HG02981 (cell line): Measurements from ENCODE around the gene CIBAR2.

Experiments
- ATAC-seq: cut with Tn5 transposase; IDR thresholded peaks from one replicate; pipeline ENCODE4 v1.9.1; 2021; ENCODE audit warnings: mild to moderate bottlenecking, moderate library complexity; ENCODE audit not compliant: unreplicated experiment

Gene CIBAR2

DNA sequence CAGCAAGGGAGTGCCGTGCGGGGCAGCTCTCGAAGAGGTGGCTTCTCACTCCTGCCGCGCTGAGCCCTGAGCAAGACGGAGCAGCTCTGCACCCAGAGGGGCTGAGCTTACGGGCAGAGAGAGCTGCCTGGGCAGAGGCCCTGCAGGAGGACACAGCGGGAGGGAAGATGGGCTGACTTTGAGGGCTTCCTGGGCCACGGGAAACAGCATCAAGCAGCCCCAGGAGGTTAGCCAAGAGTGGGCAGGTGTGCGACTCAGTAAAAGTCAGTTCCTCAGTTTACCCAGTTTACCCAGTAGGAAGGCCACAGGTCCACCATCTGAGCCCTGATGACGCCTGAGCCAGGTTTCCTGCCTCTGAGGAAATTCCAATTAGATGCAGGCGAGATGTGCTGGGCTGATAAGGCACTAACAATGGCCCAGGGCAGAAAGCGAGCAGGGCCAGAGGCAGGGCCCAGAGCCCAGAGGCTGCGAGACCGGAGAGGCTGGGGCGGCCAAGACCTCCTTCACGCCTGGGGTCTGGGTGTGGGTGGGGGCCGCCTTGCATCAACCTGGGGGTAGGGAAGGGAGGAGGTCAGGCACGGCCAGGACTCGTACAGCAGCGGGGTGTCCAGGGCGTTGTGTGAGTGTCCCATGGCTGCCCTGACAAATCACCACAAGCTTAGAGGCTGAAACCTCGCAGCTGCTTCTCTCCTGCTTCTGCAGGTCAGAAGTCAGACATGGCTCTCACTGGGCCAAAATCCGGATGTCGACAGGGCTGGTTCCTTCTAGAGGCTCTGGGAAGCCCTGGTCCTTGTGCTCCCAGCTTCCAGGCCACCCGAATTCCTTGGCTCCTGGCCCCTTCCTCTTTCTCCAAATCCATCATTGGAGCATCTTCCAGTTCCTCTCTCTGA, 32.0 kb upstream of the CIBAR2 start:
- no peak for ATAC-seq

DNA sequence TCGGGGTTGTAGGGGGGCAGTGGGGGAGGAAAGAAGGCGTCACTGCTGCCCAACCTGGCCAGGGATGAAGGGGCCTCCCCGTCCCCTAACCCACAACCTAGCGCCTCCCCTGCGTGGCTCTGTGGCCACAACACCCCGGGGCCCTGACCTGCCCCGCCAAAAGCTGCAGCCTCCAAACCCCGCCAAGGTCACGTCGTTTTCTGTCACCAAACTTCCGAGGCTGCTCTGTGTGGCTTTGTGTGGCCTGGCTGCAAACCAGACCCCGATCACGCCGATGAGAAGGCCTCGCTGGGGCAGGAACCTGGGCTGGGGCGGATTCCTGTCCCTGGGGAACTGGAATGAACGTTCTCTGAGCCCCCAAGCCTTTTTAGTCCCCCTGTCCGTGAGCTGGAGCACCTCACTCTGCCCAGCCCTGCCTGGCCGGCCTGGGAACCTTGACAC, 30.5 kb upstream of the CIBAR2 start:
- ATAC-seq = no peak

DNA sequence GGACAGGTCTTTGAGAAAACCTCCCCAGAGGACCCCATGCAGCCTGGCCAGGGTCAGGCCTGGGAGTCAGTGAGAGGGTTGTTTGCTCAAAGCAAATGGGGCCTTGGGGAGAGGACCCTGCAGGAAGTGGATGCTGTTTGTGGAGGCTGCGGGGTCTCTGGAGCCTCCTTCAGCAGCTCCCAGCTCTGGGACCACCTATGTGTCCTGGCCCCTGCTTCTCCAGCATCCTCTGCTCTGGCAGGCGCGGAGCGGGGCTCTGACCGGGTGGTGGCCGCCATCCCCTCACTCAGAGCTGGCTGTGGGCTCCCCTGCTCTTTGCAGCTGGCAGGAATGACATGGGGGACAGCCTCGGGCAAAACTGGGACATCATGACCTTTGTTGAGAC, 29.8 kb upstream of the CIBAR2 start:
- ATAC-seq = no peak

DNA sequence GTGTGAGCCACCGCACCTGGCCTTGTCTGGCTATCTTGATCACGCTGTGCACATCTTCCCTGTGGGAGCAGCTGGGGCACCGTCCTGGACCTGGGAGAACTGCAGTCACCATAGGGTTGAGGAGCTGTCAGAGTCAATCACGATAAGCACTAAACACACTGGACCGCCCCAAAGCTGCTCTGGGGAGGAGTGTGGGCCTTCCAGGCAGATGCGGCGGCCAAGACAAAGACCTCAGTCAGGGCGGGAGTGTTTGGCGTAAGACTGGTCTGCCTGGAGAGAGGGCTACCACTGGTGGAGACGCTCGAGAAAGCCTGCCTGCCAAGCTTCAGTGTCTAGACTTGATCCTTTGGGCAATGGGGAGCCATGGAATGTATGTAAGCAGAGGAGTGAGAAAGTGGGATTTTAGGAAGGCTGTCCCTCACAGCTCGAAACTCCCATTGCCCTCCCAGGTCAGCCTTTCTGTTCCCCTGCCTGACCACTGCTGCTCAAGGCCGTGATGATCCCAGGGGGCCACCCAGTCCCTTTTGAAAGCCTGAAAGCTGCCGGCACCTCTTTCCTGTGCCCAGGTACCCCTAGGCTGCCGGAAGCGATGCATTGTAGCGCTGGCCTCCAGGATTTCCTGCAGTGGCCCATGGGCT, 29.3 kb upstream of the CIBAR2 start:
- no peak for ATAC-seq

GRCh38 chr16:85140455-85141012, 28.3 kb upstream of the CIBAR2 start:
- ATAC-seq = no peak

DNA sequence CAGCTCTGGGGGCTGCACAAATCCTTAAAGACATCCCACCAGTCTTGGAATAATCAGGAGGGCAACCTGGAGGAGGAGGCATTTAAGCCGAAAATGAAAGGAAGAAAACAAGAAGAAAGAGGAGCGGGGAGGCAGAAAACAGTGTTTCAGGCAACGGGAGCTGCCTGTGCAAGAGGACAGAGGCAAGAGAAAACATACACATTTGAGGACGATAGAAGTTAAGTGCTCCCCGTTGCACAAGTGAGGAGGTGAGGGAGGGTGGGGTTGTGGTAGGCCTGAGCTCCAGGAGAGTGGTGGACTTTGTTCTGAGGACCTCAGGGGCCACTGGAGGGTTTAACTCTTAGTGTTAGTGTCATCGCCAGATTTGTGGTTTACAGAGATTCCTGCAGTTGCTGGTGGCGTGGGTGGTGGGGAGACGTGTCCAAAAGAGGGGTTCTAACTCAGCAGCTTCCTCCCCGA, 27.6 kb upstream of the CIBAR2 start:
- ATAC-seq = no peak

DNA sequence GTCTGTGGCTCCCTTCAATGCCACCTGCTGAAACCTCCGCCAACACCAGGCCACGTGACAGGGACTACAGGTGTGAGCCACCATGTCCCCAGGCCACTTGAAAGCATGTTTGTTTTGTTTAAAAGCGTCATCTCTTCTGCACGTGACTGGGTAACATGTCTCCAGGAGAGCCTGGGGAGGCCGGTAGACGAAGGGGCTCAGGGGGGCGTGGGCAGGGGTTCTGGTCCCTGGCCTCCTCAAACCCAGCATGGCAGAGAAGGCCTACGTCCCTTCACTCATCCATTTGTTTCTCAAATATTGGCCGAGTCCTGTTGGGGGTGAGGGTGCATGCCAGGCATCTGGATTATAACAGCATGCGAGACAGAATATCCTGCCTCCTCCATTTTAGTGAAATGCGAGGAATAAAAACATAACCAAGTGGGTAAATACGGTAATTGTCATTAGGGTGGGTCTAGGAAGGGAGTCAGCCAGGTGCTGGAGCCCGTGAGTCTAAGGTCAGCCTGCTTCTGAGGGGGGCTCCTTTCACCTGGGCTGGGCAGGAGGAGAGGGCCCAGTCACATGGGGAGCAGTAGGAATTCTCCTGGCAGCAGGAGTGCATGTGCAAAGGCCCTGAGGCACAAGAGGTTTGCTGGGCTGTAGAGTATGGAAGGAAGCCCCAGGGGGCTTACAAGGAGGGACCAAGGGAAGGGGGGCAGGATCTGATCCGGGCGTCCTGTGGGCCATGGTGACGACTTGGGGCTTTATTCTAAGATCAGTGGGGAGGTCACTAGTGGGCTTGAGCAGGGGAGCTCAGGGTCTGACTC, 26.8 kb upstream of the CIBAR2 start:
- no peak for ATAC-seq

DNA sequence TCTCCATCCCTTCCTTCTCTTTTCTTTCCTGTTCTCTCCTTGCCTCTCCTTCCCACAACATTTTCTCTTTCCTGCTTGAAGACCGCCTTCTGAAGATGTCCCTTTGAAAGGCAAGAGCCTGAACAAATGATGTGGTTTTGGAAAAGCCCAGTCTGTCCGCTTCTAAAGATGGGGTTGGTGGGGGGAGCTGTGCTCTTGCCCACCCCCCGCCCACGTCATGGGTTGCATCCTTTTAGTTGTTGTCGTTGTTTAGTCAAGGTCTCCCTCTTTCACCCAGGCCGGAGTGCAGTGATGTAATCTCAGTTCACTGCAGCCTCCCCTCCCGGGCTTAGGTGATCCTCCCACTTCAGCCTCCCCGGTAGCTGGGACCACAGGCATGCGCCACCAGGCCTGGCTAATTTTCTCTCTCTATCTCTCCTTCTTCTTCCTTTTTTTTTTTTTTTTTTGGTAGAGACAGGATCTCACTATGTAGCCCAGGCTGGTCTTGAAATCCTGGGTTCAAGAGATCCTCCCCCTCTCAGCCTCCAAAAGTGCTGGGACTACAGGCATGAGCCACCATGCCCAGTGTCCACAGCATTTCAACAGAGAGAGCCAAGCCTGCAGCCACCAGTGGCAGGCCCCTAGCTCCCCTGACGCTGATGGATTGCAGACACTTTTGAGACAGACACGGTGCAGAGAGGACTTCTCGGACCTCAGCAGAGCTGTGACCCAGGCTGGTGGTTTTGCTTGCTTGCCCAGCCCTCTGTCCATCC, 26.0 kb upstream of the CIBAR2 start:
- no peak for ATAC-seq

GRCh38 chr16:85137323-85138072, 25.2 kb upstream of the CIBAR2 start:
- ATAC-seq = no peak

GRCh38 chr16:85136702-85137322, 24.5 kb upstream of the CIBAR2 start:
- no peak for ATAC-seq

DNA sequence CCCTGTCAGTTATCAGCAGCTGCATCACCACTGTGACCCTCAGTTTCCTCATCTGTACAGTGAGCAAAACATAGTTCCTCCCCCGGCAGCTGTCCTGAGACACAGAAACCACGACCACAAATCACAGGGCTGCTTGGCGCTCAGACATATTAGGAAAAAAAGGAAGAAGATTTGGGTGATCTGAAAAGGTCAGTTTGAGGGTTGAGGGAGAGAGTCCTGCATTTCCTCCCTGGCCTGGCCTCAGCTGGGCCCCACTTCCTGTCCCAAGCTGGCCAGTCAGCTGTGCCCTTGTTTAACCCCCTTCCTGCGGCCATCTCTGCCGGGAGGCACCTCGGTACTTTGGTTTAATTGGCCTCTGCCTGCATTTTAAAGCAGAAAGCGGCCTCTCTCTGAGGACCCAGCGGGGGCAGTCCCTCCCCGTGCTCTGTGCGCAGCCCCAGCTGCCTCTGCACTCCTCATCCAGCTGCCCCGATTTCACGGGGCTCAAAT, 24.0 kb upstream of the CIBAR2 start:
- ATAC-seq = no peak

GRCh38 chr16:85134789-85135142, 22.5 kb upstream of the CIBAR2 start:
- no peak for ATAC-seq

DNA sequence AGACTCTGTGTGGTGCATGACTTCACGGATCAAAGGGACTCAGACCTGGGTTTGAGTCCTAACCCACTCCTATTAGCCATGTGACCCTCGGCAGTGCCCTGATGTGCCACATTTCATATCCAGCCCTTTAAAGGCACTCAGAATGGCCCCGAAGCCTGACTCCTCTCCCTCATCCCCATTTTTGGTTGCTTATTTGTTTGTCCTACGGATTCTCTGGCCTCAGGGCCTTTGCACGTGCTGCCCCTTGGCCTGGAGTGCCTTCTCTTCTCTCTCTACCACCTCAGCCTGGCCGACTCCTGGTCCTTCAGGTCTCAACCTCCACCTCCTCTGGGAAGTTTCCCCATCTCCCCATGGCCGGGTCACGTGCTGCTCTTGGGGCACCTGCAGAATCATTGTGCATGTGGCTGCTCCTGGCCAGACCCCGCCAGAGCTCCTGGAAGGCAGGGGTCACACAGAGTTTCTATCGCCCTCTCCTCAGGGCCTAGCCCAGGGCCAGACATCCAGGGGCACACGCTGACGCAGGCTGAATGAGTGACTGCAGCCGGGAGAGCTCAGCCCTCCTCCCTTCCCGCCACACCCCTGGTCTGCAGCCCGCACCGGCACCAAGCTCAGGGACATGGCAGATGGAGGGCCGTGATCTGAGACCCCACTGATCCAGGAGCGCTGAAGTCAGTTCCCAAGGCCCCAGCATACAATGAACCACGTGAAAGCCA, 22.0 kb upstream of the CIBAR2 start:
- no peak for ATAC-seq

DNA sequence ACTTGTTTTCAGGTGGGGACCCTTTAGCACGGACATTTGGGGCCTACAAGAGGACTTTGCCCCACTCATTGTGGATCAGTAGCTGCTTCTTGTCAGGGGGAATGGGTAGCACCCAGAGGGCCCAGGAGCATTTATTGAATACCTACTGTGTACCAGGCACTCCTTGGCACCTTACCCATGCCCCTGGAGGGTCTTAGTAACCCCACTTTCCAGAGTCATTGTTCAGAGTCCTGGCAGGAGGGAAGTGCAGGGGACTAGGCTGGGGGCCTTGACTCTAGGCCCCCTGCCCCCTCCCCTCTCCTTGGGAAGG, 21.0 kb upstream of the CIBAR2 start:
- ATAC-seq = no peak

- no peak for ATAC-seq
Observed at GRCh38 chr16:85132456-85133289, 20.4 kb upstream of the CIBAR2 start.

GRCh38 chr16:85130705-85131028, 18.4 kb upstream of the CIBAR2 start:
- no peak for ATAC-seq

- no peak for ATAC-seq
Observed at GRCh38 chr16:85129876-85130704, 17.8 kb upstream of the CIBAR2 start.
